HL-60 (cell line): ENCODE data around the gene MPG.

ENCODE experiments used
- GABPA ChIP-seq: IDR thresholded peaks from 2 replicates; pipeline ENCODE4 v1.6.1; 2012; ENCODE audit warnings: low read depth
- POLR2AphosphoS5 ChIP-seq: IDR thresholded peaks from 2 replicates; pipeline ENCODE4 v1.6.1; 2012; ENCODE audit warnings: low read depth
- REST ChIP-seq: IDR thresholded peaks from 2 replicates; pipeline ENCODE4 v1.6.1; 2012; ENCODE audit warnings: low read depth; ENCODE audit not compliant: insufficient replicate concordance
- SPI1 ChIP-seq: IDR thresholded peaks from 2 replicates; pipeline ENCODE4 v1.6.1; 2012; ENCODE audit warnings: low read depth, mild to moderate bottlenecking, borderline replicate concordance
- TF ChIP-seq, protein P1 (sequence below): IDR thresholded peaks from one replicate; pipeline ENCODE4 v1.5.1; 2011; ENCODE audit warnings: low read length, control low read depth, inconsistent platforms; ENCODE audit not compliant: insufficient read depth

DNA sequence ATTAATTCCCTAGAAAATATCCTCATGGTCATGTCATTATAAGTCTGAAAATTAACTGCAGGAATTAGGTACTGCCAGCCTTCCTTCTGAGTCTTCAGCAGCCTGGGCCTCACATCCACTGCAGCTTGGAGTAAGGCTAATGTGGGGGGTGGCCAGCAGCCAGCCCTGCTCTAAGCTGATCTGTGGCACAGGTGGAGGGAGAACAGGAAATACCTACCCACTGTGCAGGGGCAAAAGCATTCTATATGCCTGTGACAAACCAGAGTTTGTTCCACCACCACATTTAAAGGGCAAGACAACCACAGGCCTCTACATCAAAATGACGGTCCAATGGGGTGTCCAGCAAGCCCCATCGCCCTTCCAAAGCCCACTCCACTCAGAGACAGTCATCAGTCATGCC lies 51.0 kb downstream of the MPG start:
- TF ChIP-seq REST (no peak), POLR2AphosphoS5 (no peak), SPI1 (no peak), GABPA (no peak)
- TF ChIP-seq, protein P1, sequence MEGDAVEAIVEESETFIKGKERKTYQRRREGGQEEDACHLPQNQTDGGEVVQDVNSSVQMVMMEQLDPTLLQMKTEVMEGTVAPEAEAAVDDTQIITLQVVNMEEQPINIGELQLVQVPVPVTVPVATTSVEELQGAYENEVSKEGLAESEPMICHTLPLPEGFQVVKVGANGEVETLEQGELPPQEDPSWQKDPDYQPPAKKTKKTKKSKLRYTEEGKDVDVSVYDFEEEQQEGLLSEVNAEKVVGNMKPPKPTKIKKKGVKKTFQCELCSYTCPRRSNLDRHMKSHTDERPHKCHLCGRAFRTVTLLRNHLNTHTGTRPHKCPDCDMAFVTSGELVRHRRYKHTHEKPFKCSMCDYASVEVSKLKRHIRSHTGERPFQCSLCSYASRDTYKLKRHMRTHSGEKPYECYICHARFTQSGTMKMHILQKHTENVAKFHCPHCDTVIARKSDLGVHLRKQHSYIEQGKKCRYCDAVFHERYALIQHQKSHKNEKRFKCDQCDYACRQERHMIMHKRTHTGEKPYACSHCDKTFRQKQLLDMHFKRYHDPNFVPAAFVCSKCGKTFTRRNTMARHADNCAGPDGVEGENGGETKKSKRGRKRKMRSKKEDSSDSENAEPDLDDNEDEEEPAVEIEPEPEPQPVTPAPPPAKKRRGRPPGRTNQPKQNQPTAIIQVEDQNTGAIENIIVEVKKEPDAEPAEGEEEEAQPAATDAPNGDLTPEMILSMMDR = no peak
